ENCODE results near the gene ESYT3.
"Not testable (repeated sequence)": the region's sequence is repeated elsewhere in the genome, so short reads cannot be mapped to it uniquely, and the experiment has no call there.

ESYT3 gene

GRCh38 chr3:138408751-138409570 is 25.5 kb upstream of the ESYT3 start:
- no peak for DNase-seq

GRCh38 chr3:138412821-138413551 is 21.4 kb upstream of the ESYT3 start:
- DNase-seq: no peak

GRCh38 chr3:138416236-138416635 is 18.2 kb upstream of the ESYT3 start:
- DNase-seq: not testable (repeated sequence)

GRCh38 chr3:138417559-138417982 is 16.8 kb upstream of the ESYT3 start:
- peak; percentile 46 to 63 for DNase-seq

- no peak for DNase-seq
These were observed 15.7 kb upstream of the ESYT3 start for GRCh38 chr3:138418601-138419206.

GRCh38 chr3:138423316-138423715 is 11.1 kb upstream of the ESYT3 start:
- DNase-seq: no peak

GRCh38 chr3:138424323-138424722 is 10.1 kb upstream of the ESYT3 start:
- DNase-seq: no peak

GRCh38 chr3:138426211-138426610 is 8.2 kb upstream of the ESYT3 start:
- no peak for DNase-seq

- DNase-seq: not testable (repeated sequence)
These were observed 7.7 kb upstream of the ESYT3 start for GRCh38 chr3:138426754-138427153.

- DNase-seq: no peak
These were observed 4.8 kb upstream of the ESYT3 start for GRCh38 chr3:138429665-138430064.

GRCh38 chr3:138432576-138433240 is 1.7 kb upstream of the ESYT3 start:
- DNase-seq: no peak

GRCh38 chr3:138433892-138434275 is 532 bp upstream of the ESYT3 start:
- DNase-seq: no peak

GRCh38 chr3:138434875-138435772 is 708 bp downstream of the ESYT3 start:
- no peak for DNase-seq

- DNase-seq: no peak
These were observed 1.4 kb downstream of the ESYT3 start for GRCh38 chr3:138435840-138436239.

- DNase-seq: no peak
These were observed 2.9 kb downstream of the ESYT3 start for GRCh38 chr3:138437281-138437680.

GRCh38 chr3:138438896-138439295 is 4.5 kb downstream of the ESYT3 start:
- no peak for DNase-seq

GRCh38 chr3:138439646-138440045 is 5.2 kb downstream of the ESYT3 start:
- no peak for DNase-seq

GRCh38 chr3:138440121-138440521 is 5.7 kb downstream of the ESYT3 start:
- no peak for DNase-seq

GRCh38 chr3:138440596-138440995 is 6.2 kb downstream of the ESYT3 start:
- DNase-seq: no peak

- DNase-seq: no peak
These were observed 6.8 kb downstream of the ESYT3 start for GRCh38 chr3:138441256-138441655.

GRCh38 chr3:138441742-138442141 is 7.3 kb downstream of the ESYT3 start:
- no peak for DNase-seq

GRCh38 chr3:138442433-138442832 is 8.0 kb downstream of the ESYT3 start:
- no peak for DNase-seq

Measured in activated CD4-positive, alpha-beta T cell treated with anti-CD3 and anti-CD28 coated beads for 4 hours (primary cell).